ENCODE data around the gene DCXR. TPM values are rescaled to one million over a fixed set of nuclear protein-coding genes. Genes with fewer than 3 reads are reported as not detected.

The DCXR gene
- total and polyA plus RNA-seq, 2 of the 13 experiments (the other 11 are each of a cell fraction or from before 2014, with no cell fraction given): 287 to 311 TPM

- TF ChIP-seq PBX3 (CRISPR knock-in tag; IDR thresholded peaks at IDR 0.05; ENCODE audit: borderline replicate concordance): no peak
- TF ChIP-seq ZNF230 (CRISPR knock-in tag; IDR thresholded peaks at IDR 0.05): no peak
- no peak for TF ChIP-seq NKX3-1 (CRISPR knock-in tag; IDR thresholded peaks at IDR 0.05)
- TF ChIP-seq DRAP1 (CRISPR knock-in tag; IDR thresholded peaks at IDR 0.05): no peak
- TF ChIP-seq MEIS1 (CRISPR knock-in tag; IDR thresholded peaks at IDR 0.05; ENCODE audit: borderline replicate concordance): no peak
- no peak for TF ChIP-seq ATF4 (CRISPR knock-in tag; IDR thresholded peaks at IDR 0.05)
- no peak for TF ChIP-seq PRDM15 (CRISPR knock-in tag; IDR thresholded peaks at IDR 0.05)
- no peak for TF ChIP-seq SMARCE1 (IDR thresholded peaks at IDR 0.05; ENCODE audit: borderline replicate concordance)
- no peak for TF ChIP-seq AKAP8 (CRISPR knock-in tag; IDR thresholded peaks at IDR 0.05)
- TF ChIP-seq HOXA3 (CRISPR knock-in tag; IDR thresholded peaks at IDR 0.05): peak; percentile 76
- no peak for TF ChIP-seq DMTF1 (CRISPR knock-in tag; IDR thresholded peaks at IDR 0.05)
- TF ChIP-seq PBX2 (CRISPR knock-in tag; IDR thresholded peaks at IDR 0.05): no peak
- TF ChIP-seq POLR2AphosphoS5 (IDR thresholded peaks at IDR 0.05; ENCODE audit: low read depth, low read length): peak; percentile 29; the same call in 1 of the 2 replicates
- no peak for TF ChIP-seq ZNF281 (CRISPR knock-in tag; IDR thresholded peaks at IDR 0.05; ENCODE audit: borderline replicate concordance)
- no peak for TF ChIP-seq ZNF30 (CRISPR knock-in tag; IDR thresholded peaks at IDR 0.05)
- no peak for TF ChIP-seq ZMYM4 (CRISPR knock-in tag; IDR thresholded peaks at IDR 0.05)
These were observed 41.6 kb upstream of the DCXR start (continued) for GRCh38 chr17:82079001-82079677.
